ENCODE measurements around the gene AVL9. TPM values are rescaled to one million over a fixed set of nuclear protein-coding genes. Genes with fewer than 3 reads are reported as not detected.
A peak's percentile ranks its signal among the peaks of the same experiment; 100 is the strongest.

AVL9 gene
- total and polyA plus RNA-seq, 9 of the 15 experiments (the other 6 are each of a cell fraction or from before 2014, with no cell fraction given): 6.4 to 66.2 (median 30.1) TPM

- peak; percentile 78 for TF ChIP-seq ETS1 (conservative IDR thresholded peaks at IDR 0.05; ENCODE audit: control insufficient read depth, low read depth, low read length)
- TF ChIP-seq PHF20 (IDR thresholded peaks at IDR 0.05; ENCODE audit: partially characterized antibody): peak; percentile 85
- no peak for TF ChIP-seq MAFK (IDR thresholded peaks at IDR 0.05; ENCODE audit: low read length)
- TF ChIP-seq TCF3 (CRISPR knock-in tag; IDR thresholded peaks at IDR 0.05): no peak
- peak; percentile 62; the same call in 1 of the 2 replicates for TF ChIP-seq SP1 (CRISPR knock-in tag; IDR thresholded peaks at IDR 0.05)
- TF ChIP-seq PKNOX1 (IDR thresholded peaks at IDR 0.05): peak; percentile 85
- TF ChIP-seq ZFX (CRISPR knock-in tag; IDR thresholded peaks at IDR 0.05): peak; percentile 97
- no peak for TF ChIP-seq ZNF586 (CRISPR knock-in tag; conservative IDR thresholded peaks at IDR 0.05)
- peak; percentile 23; the same call in 1 of the 2 replicates for TF ChIP-seq SPI1 (IDR thresholded peaks at IDR 0.05; ENCODE audit: borderline replicate concordance, low read depth, low read length)
- TF ChIP-seq HOMEZ (CRISPR knock-in tag; IDR thresholded peaks at IDR 0.05): no peak
- TF ChIP-seq ZNF609 (CRISPR knock-in tag; IDR thresholded peaks at IDR 0.05; ENCODE audit: borderline replicate concordance): no peak
- peak; percentile 75 for TF ChIP-seq HNRNPK (IDR thresholded peaks at IDR 0.05; ENCODE audit: low read depth, low read length, poor library complexity, severe bottlenecking)
- TF ChIP-seq GTF2A2 (tag; IDR thresholded peaks at IDR 0.05): 0 out of 2 replicates have a peak, but pooled peaks have one; percentile 19
- 0 out of 2 replicates have a peak, but pooled peaks have one; percentile 10 for TF ChIP-seq CREB1 (IDR thresholded peaks at IDR 0.05)
- 0 out of 2 replicates have a peak, but pooled peaks have one; percentile 39 for TF ChIP-seq CREB1 (CRISPR knock-in tag; IDR thresholded peaks at IDR 0.05)
- no peak for TF ChIP-seq HMBOX1 (IDR thresholded peaks at IDR 0.05)
- TF ChIP-seq ESRRA (IDR thresholded peaks at IDR 0.05; ENCODE audit: borderline replicate concordance, low read depth): peak; percentile 43; the same call in 1 of the 2 replicates
Measured at GRCh38 chr7:32495298-32496051, at the start of gene AVL9 (continued).

Data from K562 (cell line).